MCF 10A (cell line): ENCODE data around the gene ADCY1. TPM values are rescaled to one million over a fixed set of nuclear protein-coding genes. Genes with fewer than 3 reads are reported as not detected.

Experiments
- BruUV-seq: library from RNA; stranded (reverse); fragments of 400-500 nt; replicated peaks from 2 replicates; lab custom pipeline; 2021; lab: Mats Ljungman, UMichigan
- CTCF ChIA-PET: fragments of 300-600 bp; sonication (Branson Sonifier 250); formaldehyde crosslinking; extraction: SDS; loops from one replicate; lab custom pipeline; 2021; ENCODE audit warnings: antibody characterized with exemption, inconsistent platforms; lab: Yijun Ruan, JAX
- POLR2A ChIA-PET: fragments of 300-600, 350-650 bp; sonication (Branson Sonifier 250); formaldehyde crosslinking; extraction: SDS; loops from one replicate; lab custom pipeline; 2020; ENCODE audit warnings: antibody characterized with exemption, inconsistent platforms; lab: Yijun Ruan, JAX
- DNase-seq: peaks from one replicate; pipeline ENCODE4 v3.0.0-alpha.2; 2018; ENCODE audit not compliant: unreplicated experiment
- H3K27ac Mint-ChIP-seq: one replicate; pipeline ENCODE4 v1.8.0; 2022; ENCODE audit warnings: mild to moderate bottlenecking, low read depth, mixed read lengths; ENCODE audit not compliant: unreplicated experiment
- H3K27me3 Mint-ChIP-seq: one replicate; pipeline ENCODE4 v1.8.0; 2022; ENCODE audit warnings: mixed read lengths; ENCODE audit not compliant: insufficient read depth, unreplicated experiment
- H3K36me3 Mint-ChIP-seq: one replicate; pipeline ENCODE4 v1.8.0; 2022; ENCODE audit warnings: mild to moderate bottlenecking, moderate library complexity, mixed read lengths; ENCODE audit not compliant: insufficient read depth, unreplicated experiment
- H3K4me1 Mint-ChIP-seq: one replicate; pipeline ENCODE4 v1.8.0; 2022; ENCODE audit warnings: mixed read lengths; ENCODE audit not compliant: insufficient read depth, unreplicated experiment
- H3K4me3 Mint-ChIP-seq: one replicate; pipeline ENCODE4 v1.8.0; 2022; ENCODE audit warnings: mild to moderate bottlenecking, moderate library complexity, mixed read lengths; ENCODE audit not compliant: unreplicated experiment
- H3K9me3 Mint-ChIP-seq: one replicate; pipeline ENCODE4 v1.8.0; 2022; ENCODE audit warnings: mixed read lengths; ENCODE audit not compliant: unreplicated experiment
- intact Hi-C: fragments of 100-400 bp; cut with micrococcal nuclease; formaldehyde crosslinking; loops from 2 replicates; pipeline ENCODE4 v1.14.1; 2022
- total RNA-seq: library from RNA; stranded (reverse); gene quantifications from 2 replicates; pipeline ENCODE4 v1.2.3, GENCODE V29; 2022
- TF ChIP-seq, protein P1 (sequence below): fragments of 200-600 bp; IDR thresholded peaks from one replicate; pipeline ENCODE4 v1.8.0; 2022; ENCODE audit warnings: antibody characterized with exemption, mild to moderate bottlenecking; ENCODE audit not compliant: unreplicated experiment

ADCY1 gene
- total RNA-seq, 1 experiment from 2014 or later: 0.61 TPM

DNA sequence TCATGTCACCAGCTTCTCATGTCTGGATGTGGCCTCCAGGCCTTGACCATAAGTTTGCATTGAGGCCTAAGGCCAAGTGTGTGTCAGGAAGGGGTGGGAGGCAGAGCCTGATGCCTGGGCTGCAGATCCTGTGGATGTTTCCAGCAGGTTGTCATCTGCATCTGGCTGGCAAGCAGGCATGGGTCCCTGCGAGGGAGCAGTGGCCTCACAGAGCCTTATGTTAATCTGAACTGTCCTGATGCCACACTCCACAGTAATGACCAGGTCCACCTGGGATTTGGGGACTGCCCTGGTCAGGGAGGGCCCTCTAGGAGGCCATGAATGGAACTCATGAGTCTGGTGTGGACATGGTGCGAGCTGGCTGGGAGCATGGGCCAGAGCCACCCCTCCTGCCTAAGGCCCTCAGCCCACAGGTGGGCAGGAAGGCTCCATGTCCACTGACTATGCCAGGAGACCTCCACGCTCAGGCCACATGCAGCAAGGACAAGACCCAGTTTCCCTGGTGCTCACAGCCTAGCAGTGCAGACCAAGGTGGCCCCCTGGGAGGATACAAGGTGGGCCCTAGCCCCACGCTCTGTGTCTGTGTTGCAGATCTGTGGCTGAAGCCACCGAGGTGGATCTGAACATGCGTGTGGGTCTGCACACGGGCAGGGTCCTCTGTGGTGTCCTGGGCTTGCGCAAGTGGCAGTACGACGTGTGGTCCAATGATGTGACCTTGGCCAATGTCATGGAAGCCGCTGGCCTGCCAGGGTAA is 83.1 kb downstream of the ADCY1 start:
- Mint-ChIP-seq H3K9me3 (no peaks in the 10 kb centered on the region), H3K36me3 (no peaks in the 10 kb centered on the region), H3K4me1 (no peaks in the 10 kb centered on the region), H3K27me3 (peaks cover 18% of the 10 kb centered on the region), H3K27ac (no peak overlapping the region), H3K4me3 (no peak overlapping the region)
- CTCF ChIA-PET: no interaction called here
- intact Hi-C loops: no loop called here
- no TSS peak for BruUV-seq
- no peak for DNase-seq
- POLR2A ChIA-PET: no interaction called here
- TF ChIP-seq, protein P1, sequence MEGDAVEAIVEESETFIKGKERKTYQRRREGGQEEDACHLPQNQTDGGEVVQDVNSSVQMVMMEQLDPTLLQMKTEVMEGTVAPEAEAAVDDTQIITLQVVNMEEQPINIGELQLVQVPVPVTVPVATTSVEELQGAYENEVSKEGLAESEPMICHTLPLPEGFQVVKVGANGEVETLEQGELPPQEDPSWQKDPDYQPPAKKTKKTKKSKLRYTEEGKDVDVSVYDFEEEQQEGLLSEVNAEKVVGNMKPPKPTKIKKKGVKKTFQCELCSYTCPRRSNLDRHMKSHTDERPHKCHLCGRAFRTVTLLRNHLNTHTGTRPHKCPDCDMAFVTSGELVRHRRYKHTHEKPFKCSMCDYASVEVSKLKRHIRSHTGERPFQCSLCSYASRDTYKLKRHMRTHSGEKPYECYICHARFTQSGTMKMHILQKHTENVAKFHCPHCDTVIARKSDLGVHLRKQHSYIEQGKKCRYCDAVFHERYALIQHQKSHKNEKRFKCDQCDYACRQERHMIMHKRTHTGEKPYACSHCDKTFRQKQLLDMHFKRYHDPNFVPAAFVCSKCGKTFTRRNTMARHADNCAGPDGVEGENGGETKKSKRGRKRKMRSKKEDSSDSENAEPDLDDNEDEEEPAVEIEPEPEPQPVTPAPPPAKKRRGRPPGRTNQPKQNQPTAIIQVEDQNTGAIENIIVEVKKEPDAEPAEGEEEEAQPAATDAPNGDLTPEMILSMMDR: no peak

- no peaks in the 10 kb centered on the region for H3K36me3 Mint-ChIP-seq
- H3K27me3 Mint-ChIP-seq: peaks cover 18% of the 10 kb centered on the region
- ChIA-PET POLR2A (no interaction called here), CTCF (interaction anchor here (0.5 kb wide), 1 partner anchor 694 kb away, joined by 3 read pairs; no protein-coding TSS in a partner anchor)
- no peak overlapping the region for H3K27ac Mint-ChIP-seq
- TF ChIP-seq, protein P1: no peak
- H3K9me3 Mint-ChIP-seq: no peaks in the 10 kb centered on the region
- H3K4me3 Mint-ChIP-seq: no peak overlapping the region
- intact Hi-C loops: no loop called here
- DNase-seq: no peak
- no TSS peak for BruUV-seq
- no peaks in the 10 kb centered on the region for H3K4me1 Mint-ChIP-seq
Observed at GRCh38 chr7:45657890-45658715, 83.9 kb downstream of the ADCY1 start.

DNA sequence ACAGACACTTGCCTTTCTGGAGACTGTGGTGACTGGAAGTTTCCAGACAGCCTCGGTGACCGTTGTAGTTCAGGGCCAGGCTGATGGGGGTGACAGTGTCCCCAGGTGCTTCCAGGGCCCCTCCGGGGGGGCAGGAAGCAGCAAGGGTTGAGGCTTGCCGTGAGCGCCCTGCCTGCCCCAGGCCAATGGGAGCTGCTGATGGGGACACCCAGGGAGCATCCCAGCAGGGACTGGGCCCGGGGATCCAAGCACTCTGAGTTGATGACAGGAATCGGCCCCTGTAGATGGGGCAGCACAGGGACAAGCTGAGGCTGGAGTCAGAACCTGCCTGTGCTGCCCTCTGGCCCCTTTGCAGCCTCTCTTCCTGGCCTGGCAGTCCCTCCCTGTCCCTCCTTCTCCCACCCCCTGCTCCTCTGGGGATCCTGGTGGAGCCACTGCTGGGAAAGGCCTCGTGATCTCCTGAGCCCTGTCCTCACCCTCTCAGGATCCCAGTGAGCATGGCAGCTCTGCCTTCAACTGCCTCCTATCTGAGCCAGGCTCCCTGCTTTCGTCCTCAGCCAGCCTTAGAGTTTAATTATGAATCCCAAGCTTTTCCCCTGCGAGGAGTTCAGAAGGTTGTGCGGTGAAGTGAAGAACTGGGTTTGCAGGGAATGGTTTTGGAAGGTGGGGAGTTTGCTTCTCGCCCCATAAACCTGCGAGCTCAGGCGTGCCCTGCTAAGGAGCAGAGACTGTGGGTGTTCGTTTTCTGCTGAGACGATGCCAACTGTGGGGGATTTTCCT is 84.7 kb downstream of the ADCY1 start:
- H3K9me3 Mint-ChIP-seq: no peaks in the 10 kb centered on the region
- ChIA-PET CTCF (interaction anchor here (0.5 kb wide), 1 partner anchor 693 kb away, joined by 3 read pairs; no protein-coding TSS in a partner anchor), POLR2A (no interaction called here)
- H3K36me3 Mint-ChIP-seq: no peaks in the 10 kb centered on the region
- no peak overlapping the region for H3K27ac Mint-ChIP-seq
- intact Hi-C loops: no loop called here
- H3K27me3 Mint-ChIP-seq: peaks cover 18% of the 10 kb centered on the region
- DNase-seq: no peak
- H3K4me1 Mint-ChIP-seq: no peaks in the 10 kb centered on the region
- TF ChIP-seq, protein P1: no peak
- no TSS peak for BruUV-seq
- no peak overlapping the region for H3K4me3 Mint-ChIP-seq
